ENCODE results near the gene IFITM5.

DNA sequence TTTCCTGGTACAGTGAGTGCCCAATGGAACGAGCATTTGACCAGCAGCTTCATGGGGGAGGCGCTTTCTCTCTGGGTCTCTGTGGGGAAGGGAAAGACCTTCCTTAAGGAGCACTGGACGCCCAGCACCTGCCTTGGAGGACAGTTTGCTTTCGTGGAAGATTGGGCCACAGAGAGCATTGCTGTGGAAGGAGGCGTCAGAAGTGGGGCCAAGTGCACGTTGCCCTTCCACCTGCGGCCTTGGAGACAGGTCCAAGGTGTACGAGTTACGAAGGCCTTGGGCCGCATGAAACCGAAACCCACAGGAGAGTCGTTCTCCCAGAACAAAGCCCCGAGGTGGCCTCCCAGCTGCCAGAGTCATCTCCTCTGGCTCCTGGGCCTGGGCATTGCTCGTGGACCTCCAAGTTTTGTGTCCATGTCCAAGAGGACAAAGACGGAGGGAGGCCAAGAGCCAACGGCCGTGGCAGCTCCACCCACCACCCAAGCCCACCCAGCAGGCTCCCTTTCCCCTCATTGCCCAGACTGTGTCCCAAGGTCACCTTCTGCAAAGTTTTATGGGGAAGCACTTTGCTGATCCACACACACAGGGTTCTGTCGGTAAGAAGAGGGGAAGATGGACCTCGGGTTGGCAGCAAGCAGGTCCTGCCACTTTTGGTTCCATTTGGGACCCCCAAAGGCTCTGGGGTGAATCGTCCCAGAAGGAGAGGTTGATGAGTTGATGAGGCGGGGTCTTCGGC is 27.0 kb downstream of the IFITM5 start:
- TF ChIP-seq POLR2AphosphoS5 (IDR thresholded peaks at IDR 0.05), result no peak
- no peak for TF ChIP-seq POLR2A (IDR thresholded peaks at IDR 0.05)
